Embryonic facial prominence (tissue), 1 donor: ENCODE measurements around the gene TBC1D17.
A peak's percentile ranks its signal among the peaks of the same experiment; 100 is the strongest.
"Not testable (repeated sequence)": the region's sequence is repeated elsewhere in the genome, so short reads cannot be mapped to it uniquely, and the experiment has no call there.

Source experiments
- DNase-seq: peaks from one replicate; pipeline ENCODE4 v3.0.0-alpha.2; 2016; ENCODE audit errors: extremely low spot score

Gene TBC1D17

GRCh38 chr19:49921871-49922795 is 44.6 kb downstream of the TBC1D17 start:
- no peak for DNase-seq

- no peak for DNase-seq
Measured at GRCh38 chr19:49923055-49924003, 45.8 kb downstream of the TBC1D17 start.

GRCh38 chr19:49924004-49924880 is 46.7 kb downstream of the TBC1D17 start:
- no peak for DNase-seq

- DNase-seq: not testable (repeated sequence)
Measured at GRCh38 chr19:49924881-49925210, 47.3 kb downstream of the TBC1D17 start.

DNA sequence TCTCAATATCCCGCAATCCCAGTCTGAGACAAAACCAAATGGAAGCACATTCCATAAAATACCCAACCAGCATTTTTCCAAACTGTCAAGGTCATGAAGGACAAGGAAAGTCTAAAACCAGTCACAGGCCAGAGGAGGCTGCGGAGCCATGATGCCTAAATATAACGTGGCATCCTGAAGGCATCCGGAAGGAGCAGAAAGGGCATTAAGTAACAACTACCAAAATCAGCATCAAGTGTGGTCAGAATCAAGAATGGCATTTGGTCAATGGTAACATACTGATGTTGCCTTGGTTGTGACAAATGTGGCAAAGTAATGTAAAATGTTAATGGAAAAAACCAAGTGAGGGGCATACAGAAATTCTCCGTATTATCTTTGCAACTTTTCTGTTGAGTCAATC is 48.0 kb downstream of the TBC1D17 start:
- no peak for DNase-seq

GRCh38 chr19:49926515-49926914 is 49.0 kb downstream of the TBC1D17 start:
- no peak for DNase-seq

DNA sequence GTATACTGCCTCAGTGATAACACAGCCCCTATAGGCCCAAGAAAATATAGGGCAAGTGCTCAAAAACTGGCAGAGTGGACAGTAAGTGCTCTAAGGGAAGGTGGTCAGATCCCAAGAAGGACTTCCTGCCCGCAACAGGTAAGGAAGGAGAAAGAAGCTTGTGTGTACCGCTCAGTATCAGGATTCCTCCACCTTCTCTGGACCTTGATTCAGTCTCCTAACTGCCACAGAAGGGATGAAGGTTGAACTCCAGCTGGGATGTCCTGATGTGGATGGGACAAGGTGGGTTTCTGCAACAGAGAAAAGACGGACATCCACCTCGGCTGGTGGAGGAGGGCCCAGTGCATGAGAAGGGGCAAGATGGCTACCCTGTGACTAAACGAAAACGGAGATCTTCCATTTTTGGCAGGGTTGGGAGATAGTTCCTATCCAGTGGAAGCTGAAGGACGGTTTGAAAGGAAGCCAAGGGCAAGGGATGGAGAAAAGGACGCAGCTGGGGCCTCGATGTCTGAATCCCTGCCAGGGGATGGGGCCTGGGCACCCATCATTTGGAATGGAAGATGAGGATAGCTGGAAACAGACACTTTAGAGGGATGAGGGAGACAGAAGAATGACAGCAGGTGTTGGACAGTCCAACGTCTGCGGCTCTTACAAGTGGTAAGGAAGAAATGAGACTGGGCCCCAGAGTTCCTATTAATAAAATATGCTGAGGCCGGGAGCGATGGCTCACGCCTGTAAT is 50.2 kb downstream of the TBC1D17 start:
- DNase-seq: no peak

DNA sequence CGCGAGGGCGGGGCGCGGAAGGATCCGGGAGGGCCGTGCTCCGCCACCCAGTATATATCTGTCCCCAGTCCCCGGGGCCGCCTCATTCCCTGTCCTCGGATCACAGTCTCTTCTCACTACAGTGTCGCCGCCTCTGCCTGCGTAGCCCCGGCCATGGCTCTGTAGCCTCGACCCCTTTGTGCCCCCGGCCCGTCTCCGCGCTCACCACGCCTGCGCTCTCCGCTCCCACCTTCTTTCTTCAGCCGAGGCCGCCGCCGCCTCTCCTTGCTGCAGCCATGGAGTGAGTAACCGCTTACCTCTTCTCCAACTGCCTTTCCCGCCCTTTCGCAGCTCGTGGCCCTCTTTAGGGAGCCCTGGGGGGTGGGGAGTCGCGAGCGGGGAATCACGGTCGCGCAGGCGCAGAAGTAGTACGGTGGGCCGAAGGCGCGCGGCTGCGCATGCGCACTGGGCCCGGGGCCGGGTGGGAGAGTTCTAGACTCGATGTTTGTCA is 51.7 kb downstream of the TBC1D17 start, which contains the start of the genes ATF5 and NUP62:
ATF5 (plus strand) TSS at position 85 of the 490 bp plus-strand sequence. CDS start 1,646 bp downstream, outside the sequence.
NUP62 (minus strand) TSS at position 384 of the 490 bp plus-strand sequence. CDS start 19,697 bp downstream, outside the sequence.
- DNase-seq: no peak

GRCh38 chr19:49929611-49930482 is 52.3 kb downstream of the TBC1D17 start:
- DNase-seq: peak; percentile 93

GRCh38 chr19:49930483-49931011 is 53.0 kb downstream of the TBC1D17 start:
- DNase-seq: no peak

DNA sequence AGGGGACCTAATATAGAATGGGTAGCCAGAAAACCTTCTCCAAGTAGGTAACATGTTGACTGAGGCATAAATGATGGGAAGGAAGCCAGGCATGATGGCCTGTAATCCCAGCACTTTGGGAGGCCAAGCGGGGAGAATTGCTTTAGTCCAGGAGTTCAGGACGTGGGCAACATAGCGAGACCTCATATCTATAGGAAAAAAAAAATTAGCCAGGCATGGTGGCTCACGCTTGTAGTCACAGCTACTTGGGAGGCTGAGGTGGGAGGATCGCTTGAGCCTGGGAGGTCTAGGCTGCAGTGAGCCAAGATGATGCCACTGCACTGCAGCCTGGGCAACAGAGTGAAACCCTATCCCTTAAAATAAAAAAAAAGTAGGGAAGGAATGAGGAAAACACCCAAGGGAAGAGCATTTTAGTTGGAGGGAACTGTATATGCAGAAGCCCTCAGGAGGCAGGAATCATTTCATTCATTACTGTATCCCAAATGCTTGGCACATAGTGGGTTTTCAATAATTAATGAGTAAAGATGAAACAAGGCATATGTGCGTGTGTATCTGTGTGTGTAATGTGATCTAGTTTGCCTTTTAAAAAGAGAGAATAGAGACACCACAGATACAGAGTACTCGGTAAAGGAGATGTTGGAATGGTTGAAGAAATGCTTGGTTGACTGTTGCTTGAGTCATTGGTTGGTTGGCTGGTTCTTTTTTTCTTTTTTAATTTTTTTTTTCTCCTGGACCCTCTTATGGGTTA is 54.0 kb downstream of the TBC1D17 start:
- no peak for DNase-seq

GRCh38 chr19:49932041-49932451 is 54.5 kb downstream of the TBC1D17 start:
- no peak for DNase-seq

- no peak for DNase-seq
Measured at GRCh38 chr19:49932731-49933131, 55.2 kb downstream of the TBC1D17 start.

DNA sequence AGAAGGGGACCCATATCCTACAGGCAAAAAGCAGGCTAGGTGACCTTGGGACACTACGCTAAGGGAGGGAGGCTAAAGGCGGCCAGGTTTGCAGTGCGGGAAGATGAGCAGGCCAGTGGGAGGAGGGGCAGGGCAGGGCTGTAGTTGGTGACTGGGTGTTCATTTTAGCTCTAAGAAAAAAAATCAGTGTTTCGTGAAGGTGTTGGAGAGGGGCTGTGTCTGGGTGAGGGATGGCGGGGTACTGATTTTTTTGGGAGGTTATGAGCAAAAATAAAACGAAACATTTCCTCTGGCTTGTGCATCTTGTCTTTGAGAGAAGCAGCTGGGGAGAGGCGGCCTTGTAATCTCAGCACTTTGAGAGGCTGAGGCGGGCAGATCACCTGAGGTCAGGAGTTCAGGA is 56.1 kb downstream of the TBC1D17 start:
- no peak for DNase-seq

DNA sequence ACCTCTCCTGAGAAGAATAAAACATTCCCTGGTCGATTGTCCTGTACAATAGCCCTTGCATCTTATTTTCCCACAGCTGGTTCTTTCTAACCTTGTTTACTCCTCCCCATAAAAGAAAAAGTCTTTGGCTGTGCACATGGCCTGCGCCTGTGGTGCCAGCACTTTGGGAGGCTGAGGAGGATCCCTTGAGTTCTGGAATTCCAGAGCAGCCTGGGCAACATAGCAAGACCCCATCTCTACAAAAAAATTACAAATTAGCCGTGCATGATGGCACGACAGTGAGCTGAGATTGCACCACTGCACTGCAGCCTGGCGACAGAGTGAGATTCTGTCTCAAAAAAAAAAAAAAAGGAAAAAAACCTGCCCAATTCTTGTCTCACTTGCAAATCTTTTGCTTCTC is 59.0 kb downstream of the TBC1D17 start:
- no peak for DNase-seq

GRCh38 chr19:49937750-49938381 is 60.4 kb downstream of the TBC1D17 start:
- DNase-seq: peak; percentile 44
